ENCODE data around the gene TRMO. TPM values are rescaled to one million over a fixed set of nuclear protein-coding genes. Genes with fewer than 3 reads are reported as not detected.
"Not testable (repeated sequence)": the region's sequence is repeated elsewhere in the genome, so short reads cannot be mapped to it uniquely, and the experiment has no call there.

The TRMO gene
- 6.1 TPM for polyA plus RNA-seq (2013, experiment 1 of 4)
- polyA plus RNA-seq (2013, experiment 2 of 4), result 6.5 TPM
- 6.7 TPM for polyA plus RNA-seq (2013, experiment 3 of 4)
- 6.9 TPM for polyA plus RNA-seq (2013, experiment 4 of 4)

- H3K9me3 ChIP-seq (ENCODE audit: control insufficient read depth, low read length), result no peaks in the 10 kb centered on the region
- peaks cover 51% of the 10 kb centered on the region for H3K27me3 ChIP-seq (ENCODE audit: control insufficient read depth, insufficient read depth, low read length, poor library complexity, severe bottlenecking)
- H3K4me3 ChIP-seq (ENCODE audit: insufficient read depth, low read depth, low read length), result peak within 1 kb of the TSS; percentile 70
- WGBS, 2 experiments, result 2 to 3% methylated on average over 54 of the region's 54 CpGs
- H3K27ac ChIP-seq (ENCODE audit: insufficient read depth, low read depth, low read length, poor library complexity, severe bottlenecking), result peak within 1 kb of the TSS; percentile 91
- no peaks in the 10 kb centered on the region for H3K4me1 ChIP-seq (ENCODE audit: control insufficient read depth, insufficient read depth, low read length)
- no peaks in the 10 kb centered on the region for H3K36me3 ChIP-seq (ENCODE audit: control insufficient read depth, insufficient read depth, low read length)
Observed at GRCh38 chr9:97921959-97922724, at the start of gene TRMO. TRMO (minus strand) TSS chr9:97922500; CDS start chr9:97922493, 7 bp downstream.

- Histone ChIP-seq H3K4me3 (ENCODE audit: insufficient read depth, low read depth, low read length) (no peak overlapping the region), H3K4me1 (ENCODE audit: control insufficient read depth, insufficient read depth, low read length) (no peaks in the 10 kb centered on the region), H3K27me3 (ENCODE audit: control insufficient read depth, insufficient read depth, low read length, poor library complexity, severe bottlenecking) (peaks cover 55% of the 10 kb centered on the region), H3K27ac (ENCODE audit: insufficient read depth, low read depth, low read length, poor library complexity, severe bottlenecking) (no peak overlapping the region), H3K9me3 (ENCODE audit: control insufficient read depth, low read length) (no peaks in the 10 kb centered on the region), H3K36me3 (ENCODE audit: control insufficient read depth, insufficient read depth, low read length) (no peaks in the 10 kb centered on the region)
- WGBS, 2 experiments, result 82 to 85% methylated on average over 6 to 7 of the region's 7 CpGs
Observed at GRCh38 chr9:97970165-97970564, 47.9 kb upstream of the TRMO start.

GRCh38 chr9:97969014-97969413 lies 46.7 kb upstream of the TRMO start:
- WGBS, 2 experiments, result 85 to 92% methylated on average over 2 of the region's 2 CpGs
- no peak overlapping the region for H3K4me3 ChIP-seq (ENCODE audit: insufficient read depth, low read depth, low read length)
- H3K36me3 ChIP-seq (ENCODE audit: control insufficient read depth, insufficient read depth, low read length), result no peaks in the 10 kb centered on the region
- H3K27me3 ChIP-seq (ENCODE audit: control insufficient read depth, insufficient read depth, low read length, poor library complexity, severe bottlenecking), result peaks cover 59% of the 10 kb centered on the region
- no peaks in the 10 kb centered on the region for H3K4me1 ChIP-seq (ENCODE audit: control insufficient read depth, insufficient read depth, low read length)
- no peak overlapping the region for H3K27ac ChIP-seq (ENCODE audit: insufficient read depth, low read depth, low read length, poor library complexity, severe bottlenecking)
- no peaks in the 10 kb centered on the region for H3K9me3 ChIP-seq (ENCODE audit: control insufficient read depth, low read length)

DNA sequence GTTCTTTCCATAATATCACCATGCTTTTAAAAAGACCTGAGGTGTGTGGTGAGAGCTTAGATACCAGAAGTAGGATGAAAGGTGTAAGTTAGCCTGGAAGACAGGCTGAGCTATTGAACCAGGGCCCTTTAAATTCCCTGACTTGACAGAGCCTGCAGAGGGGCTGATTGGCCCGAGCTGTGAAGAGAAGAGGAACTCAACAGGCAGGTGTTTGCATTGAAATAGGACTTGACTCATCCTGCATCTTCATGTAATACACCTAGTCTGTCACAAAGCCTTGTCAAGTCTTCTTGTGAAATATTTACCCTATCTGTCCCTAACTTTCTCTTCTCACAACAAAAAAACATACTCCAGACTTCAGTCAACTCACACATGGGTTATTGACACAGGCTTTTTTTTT lies 44.2 kb upstream of the TRMO start:
- 9 to 27% methylated on average over 1 of the region's 1 CpG for WGBS, 2 experiments
- H3K9me3 ChIP-seq (ENCODE audit: control insufficient read depth, low read length), result no peaks in the 10 kb centered on the region
- H3K36me3 ChIP-seq (ENCODE audit: control insufficient read depth, insufficient read depth, low read length), result no peaks in the 10 kb centered on the region
- H3K4me1 ChIP-seq (ENCODE audit: control insufficient read depth, insufficient read depth, low read length), result no peaks in the 10 kb centered on the region
- peaks cover 38% of the 10 kb centered on the region for H3K27me3 ChIP-seq (ENCODE audit: control insufficient read depth, insufficient read depth, low read length, poor library complexity, severe bottlenecking)
- no peak overlapping the region for H3K27ac ChIP-seq (ENCODE audit: insufficient read depth, low read depth, low read length, poor library complexity, severe bottlenecking)
- H3K4me3 ChIP-seq (ENCODE audit: insufficient read depth, low read depth, low read length), result no peak overlapping the region

GRCh38 chr9:97964901-97965300 lies 42.6 kb upstream of the TRMO start:
- Histone ChIP-seq H3K9me3 (ENCODE audit: control insufficient read depth, low read length) (no peaks in the 10 kb centered on the region), H3K4me3 (ENCODE audit: insufficient read depth, low read depth, low read length) (no peak overlapping the region), H3K36me3 (ENCODE audit: control insufficient read depth, insufficient read depth, low read length) (no peaks in the 10 kb centered on the region), H3K4me1 (ENCODE audit: control insufficient read depth, insufficient read depth, low read length) (no peaks in the 10 kb centered on the region), H3K27me3 (ENCODE audit: control insufficient read depth, insufficient read depth, low read length, poor library complexity, severe bottlenecking) (peaks cover 29% of the 10 kb centered on the region), H3K27ac (ENCODE audit: insufficient read depth, low read depth, low read length, poor library complexity, severe bottlenecking) (no peak overlapping the region)

- H3K4me3 ChIP-seq (ENCODE audit: insufficient read depth, low read depth, low read length), result no peak overlapping the region
- H3K36me3 ChIP-seq (ENCODE audit: control insufficient read depth, insufficient read depth, low read length), result no peaks in the 10 kb centered on the region
- no peaks in the 10 kb centered on the region for H3K4me1 ChIP-seq (ENCODE audit: control insufficient read depth, insufficient read depth, low read length)
- WGBS, 2 experiments, result 76% methylated on average over 1 of the region's 2 CpGs; no CpG with 5 or more reads in 1 of the 2 experiments
- H3K27ac ChIP-seq (ENCODE audit: insufficient read depth, low read depth, low read length, poor library complexity, severe bottlenecking), result no peak overlapping the region
- H3K9me3 ChIP-seq (ENCODE audit: control insufficient read depth, low read length), result no peaks in the 10 kb centered on the region
- H3K27me3 ChIP-seq (ENCODE audit: control insufficient read depth, insufficient read depth, low read length, poor library complexity, severe bottlenecking), result peaks cover 19% of the 10 kb centered on the region
Observed at GRCh38 chr9:97963232-97963631, 40.9 kb upstream of the TRMO start.

DNA sequence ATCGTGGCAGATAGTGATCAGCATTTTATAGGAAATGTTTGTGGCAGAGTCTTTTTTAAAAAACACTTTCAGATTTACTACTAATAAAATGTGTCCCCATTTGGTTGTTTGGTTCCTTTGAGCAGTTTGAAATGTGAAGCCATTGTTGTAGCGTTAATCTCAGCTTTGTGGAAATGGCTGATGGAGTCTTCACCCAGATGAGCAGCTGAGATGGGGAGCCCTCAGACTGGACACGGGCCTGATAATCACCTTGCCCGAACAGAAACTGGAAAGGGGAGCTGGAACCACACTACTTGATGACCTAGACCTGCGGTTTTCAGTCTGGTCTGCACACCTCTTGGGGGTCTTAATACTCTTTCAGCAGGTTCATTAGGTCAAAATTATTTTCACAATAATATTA lies 40.3 kb upstream of the TRMO start:
- Histone ChIP-seq H3K4me3 (ENCODE audit: insufficient read depth, low read depth, low read length) (no peak overlapping the region), H3K9me3 (ENCODE audit: control insufficient read depth, low read length) (no peaks in the 10 kb centered on the region), H3K36me3 (ENCODE audit: control insufficient read depth, insufficient read depth, low read length) (no peaks in the 10 kb centered on the region), H3K27me3 (ENCODE audit: control insufficient read depth, insufficient read depth, low read length, poor library complexity, severe bottlenecking) (peaks cover 14% of the 10 kb centered on the region), H3K27ac (ENCODE audit: insufficient read depth, low read depth, low read length, poor library complexity, severe bottlenecking) (no peak overlapping the region), H3K4me1 (ENCODE audit: control insufficient read depth, insufficient read depth, low read length) (no peaks in the 10 kb centered on the region)
- WGBS, 2 experiments, result 89 to 95% methylated on average over 5 of the region's 5 CpGs

GRCh38 chr9:97962136-97962535 lies 39.8 kb upstream of the TRMO start:
- H3K27me3 ChIP-seq (ENCODE audit: control insufficient read depth, insufficient read depth, low read length, poor library complexity, severe bottlenecking), result peaks cover 14% of the 10 kb centered on the region
- H3K27ac ChIP-seq (ENCODE audit: insufficient read depth, low read depth, low read length, poor library complexity, severe bottlenecking), result no peak overlapping the region
- no peaks in the 10 kb centered on the region for H3K4me1 ChIP-seq (ENCODE audit: control insufficient read depth, insufficient read depth, low read length)
- no peaks in the 10 kb centered on the region for H3K9me3 ChIP-seq (ENCODE audit: control insufficient read depth, low read length)
- 88 to 89% methylated on average over 4 of the region's 4 CpGs for WGBS, 2 experiments
- H3K36me3 ChIP-seq (ENCODE audit: control insufficient read depth, insufficient read depth, low read length), result no peaks in the 10 kb centered on the region
- H3K4me3 ChIP-seq (ENCODE audit: insufficient read depth, low read depth, low read length), result no peak overlapping the region

- H3K4me1 ChIP-seq (ENCODE audit: control insufficient read depth, insufficient read depth, low read length), result no peaks in the 10 kb centered on the region
- no peak overlapping the region for H3K4me3 ChIP-seq (ENCODE audit: insufficient read depth, low read depth, low read length)
- H3K9me3 ChIP-seq (ENCODE audit: control insufficient read depth, low read length), result no peaks in the 10 kb centered on the region
- WGBS, 2 experiments, result 90 to 100% methylated on average over 2 of the region's 2 CpGs
- H3K36me3 ChIP-seq (ENCODE audit: control insufficient read depth, insufficient read depth, low read length), result no peaks in the 10 kb centered on the region
- no peak overlapping the region for H3K27ac ChIP-seq (ENCODE audit: insufficient read depth, low read depth, low read length, poor library complexity, severe bottlenecking)
- H3K27me3 ChIP-seq (ENCODE audit: control insufficient read depth, insufficient read depth, low read length, poor library complexity, severe bottlenecking), result peaks cover 14% of the 10 kb centered on the region
Observed at GRCh38 chr9:97961361-97961760, 39.1 kb upstream of the TRMO start.

DNA sequence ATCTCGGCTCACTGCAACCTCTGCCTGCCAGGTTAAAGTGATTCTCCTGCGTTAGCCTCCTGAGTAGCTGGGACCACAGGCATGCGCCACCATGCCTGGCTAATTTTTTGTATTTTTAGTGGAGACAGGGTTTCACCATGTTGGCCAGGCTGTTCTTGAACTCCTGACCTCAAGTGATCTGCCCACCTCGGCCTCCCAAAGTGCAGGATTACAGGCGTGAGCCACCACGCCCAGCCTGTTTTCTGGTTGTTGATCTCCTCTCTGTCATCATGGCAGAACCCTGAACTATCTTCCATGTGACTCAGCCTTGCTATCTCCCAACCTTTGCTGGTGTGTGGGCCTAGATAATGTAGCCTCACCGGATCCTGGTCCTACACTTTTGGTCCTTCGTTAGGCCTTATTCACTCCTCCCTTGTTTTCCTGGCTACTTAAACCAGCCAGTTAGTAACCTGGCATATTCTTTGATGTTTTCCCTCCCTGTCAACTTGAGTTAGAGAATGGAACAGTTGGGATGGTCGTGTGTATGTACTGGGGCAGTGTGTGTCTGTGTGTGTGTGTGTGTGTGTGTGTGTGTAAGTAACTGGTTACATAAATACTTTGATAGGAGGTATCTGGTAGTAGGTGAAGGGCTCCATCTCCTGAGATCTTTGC lies 38.5 kb upstream of the TRMO start:
- H3K27me3 ChIP-seq (ENCODE audit: control insufficient read depth, insufficient read depth, low read length, poor library complexity, severe bottlenecking), result peaks cover 14% of the 10 kb centered on the region
- not testable (repeated sequence) for H3K4me1 ChIP-seq (ENCODE audit: control insufficient read depth, insufficient read depth, low read length); H3K4me3 ChIP-seq (ENCODE audit: insufficient read depth, low read depth, low read length); H3K9me3 ChIP-seq (ENCODE audit: control insufficient read depth, low read length); H3K36me3 ChIP-seq (ENCODE audit: control insufficient read depth, insufficient read depth, low read length); H3K27ac ChIP-seq (ENCODE audit: insufficient read depth, low read depth, low read length, poor library complexity, severe bottlenecking)
- WGBS, 2 experiments, result 86 to 90% methylated on average over 9 of the region's 9 CpGs
